DMS 273 treated with DMSO at 0.1 percent for 48 hours (cell line): Measurements from ENCODE around the gene SRC.

Experiments
- DNase-seq: peaks from one replicate; lab custom pipeline; 2025; lab: John Stamatoyannopoulos, UW

SRC gene

GRCh38 chr20:37350649-37351574, 5.0 kb downstream of the SRC start:
- DNase-seq, result no peak

GRCh38 chr20:37351689-37352607, 6.0 kb downstream of the SRC start:
- no peak for DNase-seq

- no peak for DNase-seq
These were observed 6.7 kb downstream of the SRC start for GRCh38 chr20:37352608-37352980.

GRCh38 chr20:37353285-37353849, 7.4 kb downstream of the SRC start:
- DNase-seq, result no peak

GRCh38 chr20:37354210-37355195, 8.6 kb downstream of the SRC start:
- DNase-seq, result no peak

GRCh38 chr20:37355252-37356180, 9.6 kb downstream of the SRC start:
- no peak for DNase-seq

- DNase-seq, result no peak
These were observed 10.4 kb downstream of the SRC start for GRCh38 chr20:37356387-37356786.

GRCh38 chr20:37356961-37357371, 11.0 kb downstream of the SRC start:
- DNase-seq, result no peak

- DNase-seq, result no peak
These were observed 11.8 kb downstream of the SRC start for GRCh38 chr20:37357481-37358365.

- DNase-seq, result no peak
These were observed 12.6 kb downstream of the SRC start for GRCh38 chr20:37358366-37359150.

GRCh38 chr20:37359331-37359730, 13.4 kb downstream of the SRC start:
- no peak for DNase-seq

GRCh38 chr20:37359836-37360235, 13.9 kb downstream of the SRC start:
- DNase-seq, result no peak

GRCh38 chr20:37360391-37361115, 14.6 kb downstream of the SRC start:
- no peak for DNase-seq

GRCh38 chr20:37361336-37361735, 15.4 kb downstream of the SRC start:
- no peak for DNase-seq

- no peak for DNase-seq
These were observed 16.4 kb downstream of the SRC start for GRCh38 chr20:37362231-37362792.

- no peak for DNase-seq
These were observed 16.9 kb downstream of the SRC start for GRCh38 chr20:37362821-37363220.
